LNCaP clone FGC (cell line): Measurements from ENCODE around the gene COQ10A.

Experiments
- DNase-seq: peaks from one replicate; pipeline ENCODE4 v3.0.0-alpha.2; 2011; ENCODE audit warnings: low read depth
- H3K4me3 ChIP-seq: 2 replicates; pipeline ENCODE4 v1.5.1; 2011; ENCODE audit warnings: mild to moderate bottlenecking, low read depth, low read length, control low read depth
- TF ChIP-seq, protein P1 (sequence below): IDR thresholded peaks from 2 replicates; pipeline ENCODE4 v1.5.1; 2012; ENCODE audit warnings: mild to moderate bottlenecking; ENCODE audit not compliant: control insufficient read depth, insufficient read depth; ENCODE audit errors: extremely low read depth

Gene COQ10A

DNA sequence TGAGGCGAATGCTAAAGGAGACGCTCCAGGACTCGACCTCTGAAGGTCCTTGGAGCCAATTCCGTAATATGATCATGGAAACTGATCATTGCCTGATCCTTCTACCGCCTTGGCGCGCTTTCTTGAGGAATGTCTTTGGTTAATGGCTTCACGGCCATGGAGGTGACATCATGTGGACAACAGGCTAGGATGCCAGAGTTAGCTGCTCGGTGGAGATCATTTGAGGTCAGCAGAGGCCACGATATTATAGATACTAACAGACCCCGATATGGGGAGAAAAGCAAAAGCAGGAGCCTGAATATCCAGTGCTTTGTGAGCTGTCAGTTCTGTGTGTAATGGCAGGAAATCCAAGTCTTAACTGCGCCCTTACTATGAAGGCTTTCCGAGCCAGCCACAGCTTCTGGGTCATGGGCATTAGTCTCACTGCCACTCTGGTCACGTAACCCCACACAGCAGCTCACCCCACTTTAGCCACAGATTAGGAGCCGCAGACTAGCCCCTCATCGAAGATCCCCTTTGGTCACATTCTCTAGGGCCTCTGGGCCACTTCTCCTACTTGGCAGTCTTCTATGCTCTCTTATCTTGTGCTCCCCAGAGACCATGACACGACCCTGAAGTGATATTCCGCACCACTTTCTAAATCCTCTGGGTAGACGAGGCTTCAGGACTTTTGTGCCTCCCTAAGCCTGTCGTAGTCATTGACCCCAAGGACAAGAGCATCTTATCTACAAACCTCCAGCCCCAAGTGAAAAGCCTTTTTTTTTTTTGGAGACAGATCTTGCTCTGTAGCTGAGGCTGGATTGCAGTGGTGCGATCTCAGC is 34.1 kb downstream of the COQ10A start:
- H3K4me3 ChIP-seq, result peak overlapping the region; percentile 98
- no peak for DNase-seq
- TF ChIP-seq, protein P1, sequence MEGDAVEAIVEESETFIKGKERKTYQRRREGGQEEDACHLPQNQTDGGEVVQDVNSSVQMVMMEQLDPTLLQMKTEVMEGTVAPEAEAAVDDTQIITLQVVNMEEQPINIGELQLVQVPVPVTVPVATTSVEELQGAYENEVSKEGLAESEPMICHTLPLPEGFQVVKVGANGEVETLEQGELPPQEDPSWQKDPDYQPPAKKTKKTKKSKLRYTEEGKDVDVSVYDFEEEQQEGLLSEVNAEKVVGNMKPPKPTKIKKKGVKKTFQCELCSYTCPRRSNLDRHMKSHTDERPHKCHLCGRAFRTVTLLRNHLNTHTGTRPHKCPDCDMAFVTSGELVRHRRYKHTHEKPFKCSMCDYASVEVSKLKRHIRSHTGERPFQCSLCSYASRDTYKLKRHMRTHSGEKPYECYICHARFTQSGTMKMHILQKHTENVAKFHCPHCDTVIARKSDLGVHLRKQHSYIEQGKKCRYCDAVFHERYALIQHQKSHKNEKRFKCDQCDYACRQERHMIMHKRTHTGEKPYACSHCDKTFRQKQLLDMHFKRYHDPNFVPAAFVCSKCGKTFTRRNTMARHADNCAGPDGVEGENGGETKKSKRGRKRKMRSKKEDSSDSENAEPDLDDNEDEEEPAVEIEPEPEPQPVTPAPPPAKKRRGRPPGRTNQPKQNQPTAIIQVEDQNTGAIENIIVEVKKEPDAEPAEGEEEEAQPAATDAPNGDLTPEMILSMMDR, result no peak

DNA sequence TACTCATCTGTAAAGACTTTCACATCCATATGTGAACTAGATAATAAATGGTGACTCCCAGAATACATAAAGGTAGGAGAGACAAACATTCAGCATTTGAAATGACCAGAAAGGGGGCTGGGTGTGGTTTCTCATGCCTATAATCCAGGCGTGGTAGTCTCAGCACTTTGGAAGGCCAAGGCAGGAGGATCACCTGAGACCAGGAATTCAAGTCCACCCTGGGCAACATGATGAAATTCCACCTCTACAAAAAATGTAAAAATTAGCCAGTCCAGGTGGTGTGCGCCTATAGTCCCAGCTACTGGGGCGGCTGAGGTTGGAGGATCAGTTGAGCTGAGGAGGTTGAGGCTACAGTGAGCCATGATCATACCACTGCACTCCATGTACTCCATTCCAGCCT is 37.5 kb downstream of the COQ10A start:
- TF ChIP-seq, protein P1, result no peak
- DNase-seq, result no peak
- no peak overlapping the region for H3K4me3 ChIP-seq

DNA sequence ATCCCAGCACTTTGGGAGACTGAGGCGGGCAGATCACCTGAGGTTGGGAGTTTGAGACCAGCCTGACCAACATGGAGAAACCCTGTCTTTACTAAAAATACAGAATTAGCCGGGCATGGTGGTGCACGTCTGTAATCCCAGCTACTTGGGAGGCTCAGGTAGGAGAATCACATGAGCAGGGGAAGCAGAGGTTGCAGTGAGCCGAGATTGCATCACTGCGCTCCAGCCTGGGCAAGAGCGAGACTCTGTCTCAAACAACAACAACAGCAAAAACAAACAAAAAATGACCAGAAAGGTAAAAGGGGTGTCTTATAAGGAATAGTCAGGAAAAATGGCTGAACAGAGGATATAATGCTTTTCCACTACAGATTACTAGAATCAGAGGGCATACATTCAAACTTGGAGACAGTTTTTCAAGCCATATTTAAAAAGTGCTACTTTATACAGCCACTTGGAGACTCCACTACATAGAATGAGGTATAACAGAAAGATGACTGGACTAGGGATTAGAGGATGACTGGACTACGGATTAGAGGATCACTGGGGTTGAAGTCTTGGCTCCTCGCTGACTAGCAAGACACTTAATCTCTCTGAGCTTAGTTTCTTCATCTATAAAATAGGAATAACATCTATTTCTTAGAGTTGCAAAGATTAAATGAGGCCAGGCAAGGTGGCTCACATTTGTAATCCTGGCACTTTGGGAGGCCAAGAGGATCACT is 38.3 kb downstream of the COQ10A start:
- DNase-seq, result no peak
- TF ChIP-seq, protein P1, result no peak
- no peak overlapping the region for H3K4me3 ChIP-seq

DNA sequence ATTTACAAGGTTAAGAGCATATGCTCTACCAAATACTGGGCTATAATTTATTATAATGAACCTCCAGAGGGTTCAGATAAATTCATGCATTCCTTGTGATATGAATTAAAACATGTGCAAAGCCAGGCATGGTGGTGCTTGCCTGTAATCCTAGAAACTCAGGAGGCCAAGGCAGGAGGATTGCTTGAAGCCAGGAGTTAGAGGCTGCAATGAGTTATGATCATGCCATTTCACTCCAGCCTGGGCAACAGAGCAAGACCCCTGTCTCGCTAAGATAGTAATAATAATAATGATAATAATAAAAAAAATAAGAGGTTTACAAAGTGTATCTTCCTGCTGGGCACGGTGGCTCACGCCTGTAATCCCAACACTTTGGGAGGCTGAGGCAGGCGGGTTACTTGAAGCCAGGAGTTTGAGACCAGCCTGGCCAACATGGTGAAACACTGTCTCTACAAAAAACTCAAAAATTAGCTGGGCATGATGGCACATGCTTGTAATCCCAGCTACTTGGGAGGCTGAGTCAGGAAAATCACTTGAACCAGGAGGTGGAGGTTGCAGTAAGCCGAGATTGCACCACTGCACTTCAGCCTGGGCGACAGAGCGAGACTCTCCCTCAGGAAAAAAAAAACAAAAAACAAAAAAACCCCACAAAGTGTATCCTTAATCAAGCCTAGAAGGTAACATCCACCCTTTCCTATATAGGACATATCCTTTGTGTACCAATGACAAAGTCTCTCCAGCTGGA is 40.7 kb downstream of the COQ10A start:
- no peak overlapping the region for H3K4me3 ChIP-seq
- no peak for DNase-seq

DNA sequence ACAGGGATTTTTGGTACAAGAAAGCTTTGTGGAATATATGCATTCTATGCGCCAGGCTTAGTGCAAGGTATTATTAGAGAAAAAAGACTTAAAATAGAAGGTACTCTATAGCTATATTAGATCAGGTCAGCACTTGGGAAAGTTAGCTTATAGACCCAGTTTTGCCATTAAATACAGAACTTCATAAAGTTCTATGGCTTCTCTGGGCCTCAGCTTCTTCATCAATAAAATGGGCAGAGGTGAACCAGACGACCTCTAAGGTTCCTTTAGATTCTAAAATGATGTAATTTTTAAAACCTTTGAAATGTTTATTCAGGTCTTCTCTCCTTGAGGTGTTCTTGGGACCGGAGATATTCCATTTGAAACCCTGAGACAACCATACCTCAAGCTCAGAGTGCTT is 42.0 kb downstream of the COQ10A start:
- TF ChIP-seq, protein P1, result no peak
- H3K4me3 ChIP-seq, result no peak overlapping the region
- DNase-seq, result no peak

More for the DNA sequence above, 40.7 kb downstream of the COQ10A start:
- TF ChIP-seq, protein P1, result no peak

DNA sequence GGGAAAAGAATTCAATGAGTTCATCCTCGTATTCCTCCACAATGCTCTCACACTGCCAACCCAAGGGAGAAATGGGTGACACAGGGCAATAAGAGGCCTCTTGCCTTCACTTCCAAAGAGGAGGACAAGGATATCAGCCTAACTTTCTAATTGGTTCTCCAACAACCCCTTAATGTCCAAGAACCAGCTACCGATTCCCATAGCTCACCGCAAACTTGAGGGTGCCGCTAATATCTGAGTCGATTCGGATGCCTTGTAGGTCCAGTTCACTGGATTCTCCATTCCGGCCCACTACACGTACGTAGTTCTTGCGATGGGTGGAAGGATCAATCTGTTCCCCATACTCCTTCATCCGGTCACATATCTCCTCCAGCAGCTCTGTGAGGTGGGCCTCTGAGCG is 44.3 kb downstream of the COQ10A start:
- TF ChIP-seq, protein P1, result no peak
- no peak overlapping the region for H3K4me3 ChIP-seq
- DNase-seq, result no peak
